H1 (cell line): ENCODE results near the gene YEATS2. TPM values are rescaled to one million over a fixed set of nuclear protein-coding genes. Genes with fewer than 3 reads are reported as not detected.

Experiments used
- CTCF ChIA-PET: fragments of 300-600 bp; sonication (Branson Sonifier 250); formaldehyde crosslinking; loops from one replicate; lab custom pipeline; 2021; ENCODE audit not compliant: partially characterized antibody; lab: Charles Lee
- POLR2A ChIA-PET: fragments of 300-600 bp; sonication (Branson Sonifier 250); formaldehyde crosslinking; loops from one replicate; lab custom pipeline; 2021; ENCODE audit warnings: inconsistent platforms; ENCODE audit not compliant: partially characterized antibody; lab: Charles Lee
- DNase-seq, 2 experiments: peaks; one replicate each; pipeline versions ENCODE4 v3.0.0 to v3.0.0-alpha.2; 2010 to 2022; ENCODE audit warnings: low spot score in 2 of 2, low read depth in 1 of 2, mixed read lengths in 1 of 2
- FAIRE-seq: peaks from 2 replicates; lab custom pipeline; 2011; peaks lifted over from hg19 to GRCh38; lab: Jason Lieb, UNC
- H2AFZ ChIP-seq: 2 replicates; pipeline ENCODE4 v1.8.1; 2012; ENCODE audit warnings: low read length, inconsistent platforms
- H2AK5ac ChIP-seq: 2 replicates; pipeline ENCODE4 v1.6.1; 2013; ENCODE audit warnings: low read depth, low read length
- H2BK120ac ChIP-seq: replicated peaks from 2 replicates; pipeline ENCODE3; 2013; ENCODE audit warnings: low read depth, low read length, inconsistent platforms
- H2BK12ac ChIP-seq: 2 replicates; pipeline ENCODE4 v1.6.1; 2013; ENCODE audit warnings: low read depth, low read length
- H2BK15ac ChIP-seq: 2 replicates; pipeline ENCODE4 v1.6.1; 2013; ENCODE audit warnings: low read length
- H2BK20ac ChIP-seq: 2 replicates; pipeline ENCODE4 v1.6.1; 2013; ENCODE audit warnings: low read length
- H2BK5ac ChIP-seq: 2 replicates; pipeline ENCODE4 v1.6.1; 2013; ENCODE audit warnings: low read depth, low read length
- H3K14ac ChIP-seq: 2 replicates; pipeline ENCODE4 v1.6.1; 2013; ENCODE audit warnings: inconsistent platforms; ENCODE audit not compliant: insufficient read length
- H3K18ac ChIP-seq: 2 replicates; pipeline ENCODE4 v1.6.1; 2013; ENCODE audit warnings: low read length; ENCODE audit errors: extremely low read depth
- H3K23ac ChIP-seq: 2 replicates; pipeline ENCODE4 v1.6.1; 2013; ENCODE audit warnings: inconsistent platforms; ENCODE audit not compliant: insufficient read length
- H3K23me2 ChIP-seq: 2 replicates; pipeline ENCODE4 v1.6.1; 2013; ENCODE audit warnings: low read depth, low read length
- H3K27ac ChIP-seq: 2 replicates; pipeline ENCODE4 v1.6.1; 2011; ENCODE audit warnings: low read depth, low read length, inconsistent platforms
- H3K27me3 ChIP-seq, 4 experiments: replicated peaks in 1 of 4; 1 replicate in 1 of 4; 2 replicates in 3 of 4; pipeline versions ENCODE4 v1.6.1 to v1.8.1; 2011 to 2013; ENCODE audit warnings: low read length in 3 of 4, mild to moderate bottlenecking in 3 of 4, inconsistent platforms in 2 of 4, mixed read lengths in 2 of 4, moderate library complexity in 1 of 4; ENCODE audit not compliant: control insufficient read depth in 3 of 4, insufficient read depth in 3 of 4; ENCODE audit errors: extremely low read depth in 1 of 4
- H3K36me3 ChIP-seq, 4 experiments: 2 replicates each; pipeline versions ENCODE4 v1.6.1 to v1.8.1; 2011 to 2013; ENCODE audit warnings: mild to moderate bottlenecking in 4 of 4, low read length in 3 of 4, moderate library complexity in 2 of 4, control low read depth in 1 of 4, inconsistent platforms in 1 of 4; ENCODE audit not compliant: insufficient read depth in 4 of 4, control insufficient read depth in 2 of 4
- H3K4ac ChIP-seq: replicated peaks from 2 replicates; pipeline ENCODE3; 2013; ENCODE audit warnings: low read length, low read depth, mixed read lengths, inconsistent platforms; ENCODE audit not compliant: insufficient read length
- H3K4me1 ChIP-seq, 4 experiments: replicated peaks in 1 of 4; 1 replicate in 1 of 4; 2 replicates in 3 of 4; pipeline versions ENCODE4 v1.6.1 to v1.8.1; 2011 to 2013; ENCODE audit warnings: low read length in 3 of 4, inconsistent platforms in 2 of 4, mixed read lengths in 1 of 4; ENCODE audit not compliant: insufficient read depth in 4 of 4, control insufficient read depth in 3 of 4
- H3K4me2 ChIP-seq, 2 experiments: 2 replicates each; pipeline versions ENCODE4 v1.6.1 to v1.8.1; 2011 to 2013; ENCODE audit warnings: low read depth in 2 of 2, low read length in 2 of 2, control low read depth in 1 of 2, inconsistent platforms in 1 of 2, mild to moderate bottlenecking in 1 of 2; ENCODE audit not compliant: insufficient read depth in 1 of 2
- H3K4me3 ChIP-seq, 4 experiments: fragments of 200-600, 300-600 bp in 1 of 4; sonication (generic), shearing (Covaris generic), sonication (Bioruptor Twin) in 1 of 4; 2 replicates each; pipeline versions ENCODE4 v1.5.1 to v1.8.1; 2011 to 2016; ENCODE audit warnings: low read length in 4 of 4, low read depth in 3 of 4, control low read depth in 2 of 4, inconsistent platforms in 2 of 4, mild to moderate bottlenecking in 2 of 4, mixed read lengths in 1 of 4, moderate library complexity in 1 of 4; ENCODE audit not compliant: insufficient read depth in 2 of 4; ENCODE audit errors: extremely low read depth in 1 of 4
- H3K56ac ChIP-seq: replicated peaks from 2 replicates; pipeline ENCODE3; 2013; ENCODE audit warnings: low read depth, mild to moderate bottlenecking, mixed read lengths, low read length, inconsistent platforms; ENCODE audit not compliant: insufficient read length
- H3K79me1 ChIP-seq: 2 replicates; pipeline ENCODE4 v1.6.1; 2013; ENCODE audit warnings: low read depth, low read length, control low read depth
- H3K79me2 ChIP-seq, 2 experiments: 2 replicates each; pipeline versions ENCODE4 v1.6.1 to v1.8.1; 2012 to 2013; ENCODE audit warnings: low read length in 2 of 2, mild to moderate bottlenecking in 2 of 2, inconsistent platforms in 1 of 2; ENCODE audit not compliant: insufficient read depth in 2 of 2, control insufficient read depth in 1 of 2
- H3K9ac ChIP-seq, 4 experiments: replicated peaks in 1 of 4; 1 replicate in 1 of 4; 2 replicates in 3 of 4; pipeline versions ENCODE4 v1.6.1 to v1.8.1; 2011 to 2013; ENCODE audit warnings: low read depth in 3 of 4, low read length in 3 of 4, control low read depth in 2 of 4, mild to moderate bottlenecking in 2 of 4, moderate library complexity in 2 of 4, inconsistent platforms in 1 of 4; ENCODE audit errors: extremely low read depth in 1 of 4
- H3K9me3 ChIP-seq, 2 experiments: 2 replicates each; pipeline versions ENCODE4 v1.6.1 to v1.8.1; 2012 to 2013; ENCODE audit warnings: mild to moderate bottlenecking in 2 of 2, moderate library complexity in 2 of 2, control low read depth in 1 of 2, inconsistent platforms in 1 of 2, low read depth in 1 of 2, low read length in 1 of 2, mixed read lengths in 1 of 2; ENCODE audit not compliant: insufficient read depth in 2 of 2
- H4K20me1 ChIP-seq, 2 experiments: replicated peaks in 1 of 2; 2 replicates each; pipeline versions ENCODE3 to v1.8.1; 2011 to 2013; ENCODE audit warnings: inconsistent platforms in 2 of 2, low read length in 2 of 2, mild to moderate bottlenecking in 1 of 2; ENCODE audit not compliant: insufficient read depth in 2 of 2, control insufficient read depth in 1 of 2
- H4K5ac ChIP-seq: 2 replicates; pipeline ENCODE4 v1.6.1; 2013; ENCODE audit warnings: low read length, low read depth, mixed read lengths, inconsistent platforms; ENCODE audit not compliant: insufficient read length
- H4K8ac ChIP-seq: 2 replicates; pipeline ENCODE4 v1.8.0; 2013; ENCODE audit warnings: mild to moderate bottlenecking, moderate library complexity, low read length, inconsistent platforms; ENCODE audit not compliant: insufficient read depth; ENCODE audit errors: extremely low read depth
- H4K91ac ChIP-seq: replicated peaks from 2 replicates; pipeline ENCODE3; 2013; ENCODE audit warnings: low read length, mixed read lengths, inconsistent platforms; ENCODE audit not compliant: insufficient read length
- ASH2L ChIP-seq: fragments of 200-600, 300-600 bp; sonication (generic); IDR thresholded peaks from one replicate; pipeline ENCODE4 v1.7.1; 2017; ENCODE audit warnings: low read length
- BCL11A ChIP-seq, 2 experiments: IDR thresholded peaks; one replicate each; pipeline ENCODE4 v1.6.1; 2011; ENCODE audit warnings: low read depth in 2 of 2, low read length in 2 of 2, mild to moderate bottlenecking in 2 of 2
- EP300 ChIP-seq, 2 experiments: IDR thresholded peaks; 1 replicate in 1 of 2; 2 replicates in 1 of 2; pipeline ENCODE4 v1.6.1; 2011 to 2012; ENCODE audit warnings: low read depth in 2 of 2, low read length in 2 of 2, mild to moderate bottlenecking in 2 of 2, borderline replicate concordance in 1 of 2, inconsistent platforms in 1 of 2, moderate library complexity in 1 of 2
- NANOG ChIP-seq: IDR thresholded peaks from 2 replicates; pipeline ENCODE4 v1.6.1; 2011; ENCODE audit warnings: low read length, low read depth, mild to moderate bottlenecking, inconsistent platforms; ENCODE audit not compliant: insufficient read depth, poor library complexity, severe bottlenecking
- TAF1 ChIP-seq: IDR thresholded peaks from 2 replicates; pipeline ENCODE4 v1.6.1; 2011; ENCODE audit warnings: mild to moderate bottlenecking, low read depth, low read length
- WGBS, 2 experiments: shearing (Covaris generic) in 1 of 2; methylation state at CpG; one replicate each; pipeline versions ENCODE4 v1.1.6 to v1.1.7; 2013 to 2015; ENCODE audit warnings: low lambda C conversion rate in 2 of 2, mixed read lengths in 2 of 2, inconsistent platforms in 1 of 2, low coverage in 1 of 2, missing lambda C conversion rate in 1 of 2; ENCODE audit not compliant: insufficient replicate concordance in 2 of 2, insufficient coverage in 1 of 2, insufficient read length in 1 of 2; ENCODE audit errors: extremely low coverage in 1 of 2, missing lambda C conversion rate in 1 of 2; 5-methylcytosine and 5-hydroxymethylcytosine counted together
- polyA plus RNA-seq, 7 experiments: library from polyadenylated mRNA; depleted of rRNA in 3 of 7; stranded (reverse) in 5 of 7; unstranded in 2 of 7; fragments of >200 nt in 5 of 7; fragments of 200-250 nt in 2 of 7; gene quantifications; 1 replicate in 5 of 7; 2 replicates in 1 of 7; 4 replicates in 1 of 7; pipeline versions ENCODE4 v1.2.1 to v1.2.3, GENCODE V29; 2011 to 2013; ENCODE audit warnings: missing spikeins in 2 of 7, mixed read lengths in 2 of 7
- total RNA-seq: library from RNA; stranded (reverse); fragmentation: NEBNext Ultra II Directional; extraction: Animal tissue kit (Norgen Biotek cat#: 25700); gene quantifications from 2 replicates; pipeline ENCODE4 v1.2.1, GENCODE V29; 2021

Gene YEATS2
- total and polyA plus RNA-seq, 2 of the 8 experiments (the other 6 are each of a cell fraction or from before 2014, with no cell fraction given): 35.3 to 53.7 TPM

DNA sequence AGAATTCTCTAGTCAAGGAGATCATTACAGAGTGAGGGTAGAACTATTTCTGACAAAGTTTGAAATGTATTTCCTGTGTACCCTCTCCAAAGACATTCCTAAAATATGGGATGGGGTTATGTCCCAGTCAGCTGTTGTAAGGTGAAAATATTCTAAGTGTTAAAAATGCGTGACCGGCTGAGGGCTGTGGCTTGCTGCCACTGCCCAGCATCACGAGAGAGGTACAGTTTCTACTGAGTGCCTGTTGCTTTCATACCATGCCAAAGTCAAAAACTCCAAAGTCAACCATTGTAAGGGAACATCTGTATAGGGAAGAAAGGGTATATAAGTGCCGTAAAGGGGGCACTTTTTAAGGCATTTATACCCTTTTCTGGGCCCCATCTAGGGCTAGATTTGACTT is 96.9 kb downstream of the YEATS2 start:
- POLR2A ChIA-PET: interaction anchor here (1.0 kb wide), 1 partner anchor 103 kb away, joined by 3 read pairs; no protein-coding TSS in a partner anchor
- Histone ChIP-seq H2BK12ac (no peak overlapping the region), H3K23ac (no peak overlapping the region), H2BK15ac (no peak overlapping the region), H3K4me1 (no peaks in the 10 kb centered on the region), H3K36me3 (peaks cover 22 to 60% (median 36%) of the 10 kb centered on the region in 4 experiments), H3K79me2 (no peaks in the 10 kb centered on the region)
- WGBS, 2 experiments: 97% methylated on average over 4 of the region's 4 CpGs; no CpG with 5 or more reads in 1 of the 2 experiments
- TF ChIP-seq TAF1: no peak
- no peak for TF ChIP-seq NANOG
- TF ChIP-seq BCL11A (IDR thresholded peaks at IDR 0.05; ENCODE audit: low read depth in 2 of 2, low read length in 2 of 2): no peak
- TF ChIP-seq EP300 (IDR thresholded peaks at IDR 0.05; ENCODE audit: borderline replicate concordance in 1 of 2, low read depth in 2 of 2, low read length in 2 of 2): no peak
- no peak for TF ChIP-seq ASH2L
- TF ChIP-seq, all 59 proteins: peak for 0
- Histone ChIP-seq H4K91ac (no peak overlapping the region), H3K9ac (no peak overlapping the region), H3K18ac (no peak overlapping the region), H3K4me3 (no peak overlapping the region), H3K56ac (no peak overlapping the region), H2AK5ac (no peak overlapping the region), H2BK120ac (no peak overlapping the region), H3K27me3 (no peaks in the 10 kb centered on the region), H3K14ac (no peak overlapping the region), H4K20me1 (peaks cover 2 to 6% of the 10 kb centered on the region in 2 experiments), H2BK5ac (no peak overlapping the region), H2BK20ac (no peak overlapping the region), H2AFZ (no peak overlapping the region), H3K4ac (no peak overlapping the region), H4K5ac (no peak overlapping the region), H3K27ac (no peak overlapping the region), H3K23me2 (no peaks in the 10 kb centered on the region), H3K9me3 (no peaks in the 10 kb centered on the region), H3K4me2 (no peak overlapping the region), H4K8ac (no peak overlapping the region), H3K79me1 (no peaks in the 10 kb centered on the region)
- no peak for FAIRE-seq
- DNase-seq: no peak
- CTCF ChIA-PET: interaction anchor here (0.7 to 1.3 kb wide), 4 partner anchors 27 to 672 kb away, joined by 3 to 5 read pairs (median 3); no protein-coding TSS in a partner anchor
